ENCODE results near the gene CRHR1.

- TF ChIP-seq CTCF (IDR thresholded peaks at IDR 0.05) (no peak), POLR2A (IDR thresholded peaks at IDR 0.05) (no peak), POLR2AphosphoS5 (IDR thresholded peaks at IDR 0.05) (no peak)
Measured at GRCh38 chr17:45808845-45809244, 24.7 kb downstream of the CRHR1 start.
